ENCODE data around the gene MLH3. TPM values are rescaled to one million over a fixed set of nuclear protein-coding genes. Genes with fewer than 3 reads are reported as not detected.

The MLH3 gene
- total RNA-seq, 4 donors from 2014 or later, result 26.4 to 48.1 (median 36.0) TPM

DNA sequence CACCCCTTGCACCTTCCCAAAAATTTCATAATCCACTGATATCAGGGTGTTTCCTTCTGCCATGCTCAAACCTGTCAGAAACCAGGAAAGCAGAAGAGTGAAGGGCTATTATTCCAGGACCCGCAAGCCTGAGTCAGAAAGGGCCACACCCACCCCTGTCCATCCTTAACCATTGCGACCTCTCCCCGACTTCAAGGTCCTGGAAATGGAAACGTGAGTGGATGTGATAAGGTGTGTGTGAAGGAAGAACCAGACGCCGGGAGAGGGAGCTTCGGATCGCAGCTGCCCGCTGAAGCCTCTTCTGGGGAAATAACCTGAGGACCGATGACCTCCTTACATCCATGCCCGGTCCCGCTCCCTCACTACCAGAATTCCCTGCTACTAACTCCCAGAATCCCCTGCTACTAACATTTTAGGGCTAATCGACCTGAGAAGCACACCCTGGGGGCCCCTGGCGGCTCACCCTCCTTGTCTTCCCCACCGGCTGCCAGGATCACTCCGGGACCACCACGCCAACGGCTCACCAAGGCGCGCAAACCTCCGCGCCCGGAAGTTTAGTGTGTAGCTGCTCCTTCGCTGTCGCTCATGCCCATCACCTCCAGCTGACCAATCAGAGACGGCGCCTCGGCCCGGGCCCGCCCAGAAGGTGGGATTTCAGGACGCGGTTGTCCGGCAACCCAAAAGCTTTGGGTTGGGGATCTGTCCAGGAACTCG, 12.4 kb upstream of the MLH3 start, which contains the start of gene ACYP1:
ACYP1 (minus strand) TSS at position 534 of the 714 bp plus-strand sequence; CDS start at position 63, 471 bp downstream.
- 0% methylated on average over 29 to 34 of the region's 34 CpGs for WGBS, 2 donors
- peak; percentile 86 to 94 for DNase-seq (ENCODE audit: low spot score in 2 of 2)
- Histone ChIP-seq H3K27me3 (no peaks in the 10 kb centered on the region), H3K4me3 (peak within 1 kb of the TSS; percentile 54 to 90 (median 65)), H3K27ac (peak within 1 kb of the TSS; percentile 25 to 85 (median 82)), H3K36me3 (peaks cover 0 to 10% (median 0%) of the 10 kb centered on the region in 3 donors), H3K9me3 (no peaks in the 10 kb centered on the region), H3K4me1 (peaks cover 0 to 36% (median 22%) of the 10 kb centered on the region in 4 donors)
- TF ChIP-seq EP300 (IDR thresholded peaks at IDR 0.05), result peak in 1 of 2 donors; percentile 62
- TF ChIP-seq POLR2A (IDR thresholded peaks at IDR 0.05), result peak in 1 of 2 donors; percentile 29
- TF ChIP-seq, protein P1, sequence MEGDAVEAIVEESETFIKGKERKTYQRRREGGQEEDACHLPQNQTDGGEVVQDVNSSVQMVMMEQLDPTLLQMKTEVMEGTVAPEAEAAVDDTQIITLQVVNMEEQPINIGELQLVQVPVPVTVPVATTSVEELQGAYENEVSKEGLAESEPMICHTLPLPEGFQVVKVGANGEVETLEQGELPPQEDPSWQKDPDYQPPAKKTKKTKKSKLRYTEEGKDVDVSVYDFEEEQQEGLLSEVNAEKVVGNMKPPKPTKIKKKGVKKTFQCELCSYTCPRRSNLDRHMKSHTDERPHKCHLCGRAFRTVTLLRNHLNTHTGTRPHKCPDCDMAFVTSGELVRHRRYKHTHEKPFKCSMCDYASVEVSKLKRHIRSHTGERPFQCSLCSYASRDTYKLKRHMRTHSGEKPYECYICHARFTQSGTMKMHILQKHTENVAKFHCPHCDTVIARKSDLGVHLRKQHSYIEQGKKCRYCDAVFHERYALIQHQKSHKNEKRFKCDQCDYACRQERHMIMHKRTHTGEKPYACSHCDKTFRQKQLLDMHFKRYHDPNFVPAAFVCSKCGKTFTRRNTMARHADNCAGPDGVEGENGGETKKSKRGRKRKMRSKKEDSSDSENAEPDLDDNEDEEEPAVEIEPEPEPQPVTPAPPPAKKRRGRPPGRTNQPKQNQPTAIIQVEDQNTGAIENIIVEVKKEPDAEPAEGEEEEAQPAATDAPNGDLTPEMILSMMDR (IDR thresholded peaks at IDR 0.05), result no peak

DNA sequence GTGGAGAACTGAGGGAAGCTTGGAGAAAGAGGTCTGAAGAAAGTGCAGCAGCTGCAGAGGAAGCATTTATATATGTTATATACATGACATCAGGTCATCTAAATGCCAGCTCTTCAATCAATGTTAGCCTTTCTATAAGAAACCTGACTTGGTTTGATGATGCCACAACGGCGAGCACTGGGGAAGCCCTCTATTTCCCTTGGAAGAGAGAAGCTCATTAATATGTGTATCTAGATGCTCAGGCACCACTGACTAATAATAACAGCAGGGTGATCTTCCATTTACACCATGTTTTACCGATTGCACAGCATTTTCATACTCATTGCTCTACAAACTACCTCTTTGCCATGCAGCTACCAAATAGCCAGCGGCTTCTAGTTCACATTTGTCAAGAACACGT, 11.7 kb upstream of the MLH3 start:
- 15 to 20% methylated on average over 5 of the region's 5 CpGs for WGBS, 2 donors
- TF ChIP-seq, protein P1 (IDR thresholded peaks at IDR 0.05), result no peak
- TF ChIP-seq POLR2A (IDR thresholded peaks at IDR 0.05) (no peak), EP300 (IDR thresholded peaks at IDR 0.05) (no peak)

DNA sequence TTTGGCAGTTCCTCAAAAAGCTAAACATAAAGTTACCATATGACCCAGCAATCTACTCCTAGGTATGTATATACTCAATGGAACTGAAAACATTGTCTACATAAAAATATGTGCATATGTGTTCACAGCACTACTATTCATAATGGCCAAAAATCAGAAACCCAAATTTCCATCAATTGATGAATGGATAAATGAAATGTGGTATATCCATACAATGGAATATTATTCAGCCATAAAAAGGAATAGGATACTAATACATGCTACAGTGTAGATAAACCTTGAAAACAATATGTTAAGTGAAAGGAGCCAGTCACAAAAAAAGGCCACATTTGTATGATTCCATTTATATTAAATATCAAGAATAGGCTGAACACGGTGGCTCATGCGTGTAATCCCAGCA, 9.2 kb upstream of the MLH3 start:
- WGBS, 2 donors, result 77 to 98% methylated on average over 2 of the region's 2 CpGs
- H3K4me1 ChIP-seq, result peaks cover 0 to 20% (median 8%) of the 10 kb centered on the region in 4 donors
- no peak for DNase-seq (ENCODE audit: low spot score in 2 of 2)
- no peak overlapping the region for H3K4me3 ChIP-seq
- no peak for TF ChIP-seq POLR2A (IDR thresholded peaks at IDR 0.05)
- TF ChIP-seq, protein P1 (IDR thresholded peaks at IDR 0.05), result no peak
- TF ChIP-seq EP300 (IDR thresholded peaks at IDR 0.05), result no peak
- peaks cover 0 to 10% (median 0%) of the 10 kb centered on the region in 3 donors for H3K36me3 ChIP-seq
- no peaks in the 10 kb centered on the region for H3K27me3 ChIP-seq
- no peak overlapping the region for H3K27ac ChIP-seq
- H3K9me3 ChIP-seq, result no peaks in the 10 kb centered on the region

More for the DNA sequence above, 11.7 kb upstream of the MLH3 start:
- peaks cover 0 to 10% (median 0%) of the 10 kb centered on the region in 3 donors for H3K36me3 ChIP-seq
- H3K4me3 ChIP-seq, result peak overlapping the region; percentile 54 to 90 (median 65)
- no peaks in the 10 kb centered on the region for H3K9me3 ChIP-seq
- peaks cover 0 to 29% (median 16%) of the 10 kb centered on the region in 4 donors for H3K4me1 ChIP-seq
- DNase-seq (ENCODE audit: low spot score in 2 of 2), result no peak
- H3K27ac ChIP-seq, result peak overlapping the region in 2 of 4 donors; percentile 85
- H3K27me3 ChIP-seq, result no peaks in the 10 kb centered on the region

DNA sequence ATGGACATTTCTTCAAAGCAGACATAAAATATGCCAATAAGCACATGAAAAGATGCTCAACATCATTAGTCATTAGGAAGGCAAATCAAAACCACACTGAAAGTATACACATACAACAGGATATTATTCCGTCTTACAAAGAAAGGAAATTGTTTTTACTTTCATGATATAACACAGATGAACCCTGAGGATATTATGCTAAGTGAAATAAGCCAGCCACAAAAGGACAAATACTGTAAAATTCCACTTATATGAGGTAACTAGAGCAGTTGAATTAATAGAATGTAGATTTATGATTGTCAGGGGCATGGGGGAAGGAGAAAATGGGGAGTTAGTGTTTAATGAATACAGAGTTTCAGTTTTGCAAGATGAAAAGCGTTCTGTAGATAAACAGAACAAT, 8.4 kb upstream of the MLH3 start:
- Histone ChIP-seq H3K27ac (no peak overlapping the region), H3K36me3 (peaks cover 0 to 10% (median 0%) of the 10 kb centered on the region in 3 donors), H3K4me1 (peaks cover 0 to 16% (median 8%) of the 10 kb centered on the region in 4 donors), H3K27me3 (no peaks in the 10 kb centered on the region), H3K4me3 (no peak overlapping the region), H3K9me3 (no peaks in the 10 kb centered on the region)
- WGBS, 2 donors, result 39 to 53% methylated on average over 2 of the region's 2 CpGs
- no peak for TF ChIP-seq POLR2A (IDR thresholded peaks at IDR 0.05)
- TF ChIP-seq EP300 (IDR thresholded peaks at IDR 0.05), result no peak
- TF ChIP-seq, protein P1 (IDR thresholded peaks at IDR 0.05), result no peak
- no peak for DNase-seq (ENCODE audit: low spot score in 2 of 2)

DNA sequence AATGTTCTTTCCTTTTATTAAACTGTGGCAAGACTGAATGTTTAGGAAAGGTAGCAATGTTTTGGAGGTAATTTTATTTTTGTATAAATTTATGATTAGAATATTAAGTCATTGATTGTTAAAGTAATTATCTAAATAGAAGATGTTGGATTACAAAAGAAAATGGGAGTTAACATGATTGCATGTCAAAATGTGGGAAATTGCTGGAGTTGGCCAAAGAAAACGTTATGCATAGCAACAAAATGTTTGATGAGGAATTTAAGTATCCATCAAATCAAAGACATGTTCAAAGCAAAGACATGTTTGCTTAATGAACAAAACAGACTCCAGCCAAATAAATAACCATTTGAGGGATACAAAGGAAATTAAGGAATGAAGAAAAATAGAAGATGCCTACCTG, 3.2 kb upstream of the MLH3 start:
- H3K27me3 ChIP-seq, result no peaks in the 10 kb centered on the region
- H3K4me3 ChIP-seq, result no peak overlapping the region
- TF ChIP-seq EP300 (IDR thresholded peaks at IDR 0.05) (no peak), POLR2A (IDR thresholded peaks at IDR 0.05) (no peak)
- TF ChIP-seq, protein P1 (IDR thresholded peaks at IDR 0.05), result no peak
- H3K36me3 ChIP-seq, result no peaks in the 10 kb centered on the region
- H3K9me3 ChIP-seq, result no peaks in the 10 kb centered on the region
- H3K4me1 ChIP-seq, result peaks cover 0 to 16% (median 11%) of the 10 kb centered on the region in 4 donors
- no peak for DNase-seq (ENCODE audit: low spot score in 2 of 2)
- H3K27ac ChIP-seq, result no peak overlapping the region
- 53 to 86% methylated on average over 1 of the region's 1 CpG for whole genome bisulfite sequencing, 2 donors

Data from tibial nerve (tissue), 4 donors.